ENCODE data around the gene FMO1.
"Not testable (repeated sequence)": the region's sequence is repeated elsewhere in the genome, so short reads cannot be mapped to it uniquely, and the experiment has no call there.

The FMO1 gene

GRCh38 chr1:171236231-171236630 lies 12.1 kb upstream of the FMO1 start:
- not testable (repeated sequence) for DNase-seq (ENCODE audit: low spot score)

GRCh38 chr1:171243878-171244277 lies 4.4 kb upstream of the FMO1 start:
- no peak for DNase-seq (ENCODE audit: low spot score)

- peak; percentile 19 for DNase-seq (ENCODE audit: low spot score)
These were observed 2.7 kb upstream of the FMO1 start for GRCh38 chr1:171245458-171246064.

GRCh38 chr1:171247501-171247900 lies 793 bp upstream of the FMO1 start:
- no peak for DNase-seq (ENCODE audit: low spot score)

GRCh38 chr1:171248841-171249240 lies 547 bp downstream of the FMO1 start:
- no peak for DNase-seq (ENCODE audit: low spot score)

GRCh38 chr1:171250263-171250662 lies 2.0 kb downstream of the FMO1 start:
- no peak for DNase-seq (ENCODE audit: low spot score)

- DNase-seq (ENCODE audit: low spot score): no peak
These were observed 3.0 kb downstream of the FMO1 start for GRCh38 chr1:171251042-171251951.

- DNase-seq (ENCODE audit: low spot score): no peak
These were observed 3.6 kb downstream of the FMO1 start for GRCh38 chr1:171251952-171252300.

- DNase-seq (ENCODE audit: low spot score): no peak
These were observed 4.2 kb downstream of the FMO1 start for GRCh38 chr1:171252482-171252881.

- no peak for DNase-seq (ENCODE audit: low spot score)
These were observed 6.6 kb downstream of the FMO1 start for GRCh38 chr1:171254859-171255258.

GRCh38 chr1:171256940-171257606 lies 8.8 kb downstream of the FMO1 start:
- no peak for DNase-seq (ENCODE audit: low spot score)

- no peak for DNase-seq (ENCODE audit: low spot score)
These were observed 9.3 kb downstream of the FMO1 start for GRCh38 chr1:171257607-171258076.

GRCh38 chr1:171258429-171258828 lies 10.1 kb downstream of the FMO1 start:
- DNase-seq (ENCODE audit: low spot score): no peak

- no peak for DNase-seq (ENCODE audit: low spot score)
These were observed 10.6 kb downstream of the FMO1 start for GRCh38 chr1:171258943-171259342.

- no peak for DNase-seq (ENCODE audit: low spot score)
These were observed 13.0 kb downstream of the FMO1 start for GRCh38 chr1:171261336-171261735.

GRCh38 chr1:171263901-171264300 lies 15.6 kb downstream of the FMO1 start:
- DNase-seq (ENCODE audit: low spot score): no peak

- no peak for DNase-seq (ENCODE audit: low spot score)
These were observed 17.4 kb downstream of the FMO1 start for GRCh38 chr1:171265686-171266085.

- DNase-seq (ENCODE audit: low spot score): no peak
These were observed 18.6 kb downstream of the FMO1 start for GRCh38 chr1:171266930-171267329.

GRCh38 chr1:171267391-171267790 lies 19.1 kb downstream of the FMO1 start:
- DNase-seq (ENCODE audit: low spot score): no peak

- DNase-seq (ENCODE audit: low spot score): no peak
These were observed 22.5 kb downstream of the FMO1 start for GRCh38 chr1:171270806-171271205.

GRCh38 chr1:171277534-171277933 lies 29.2 kb downstream of the FMO1 start:
- no peak for DNase-seq (ENCODE audit: low spot score)

- no peak for DNase-seq (ENCODE audit: low spot score)
These were observed 30.9 kb downstream of the FMO1 start for GRCh38 chr1:171279234-171279633.

- DNase-seq (ENCODE audit: low spot score): no peak
These were observed 31.4 kb downstream of the FMO1 start for GRCh38 chr1:171279678-171280077.
